GM21528 (cell line): ENCODE data around the gene CCDC57.
"Not testable (repeated sequence)": the region's sequence is repeated elsewhere in the genome, so short reads cannot be mapped to it uniquely, and the experiment has no call there.

ENCODE experiments used
- ATAC-seq: cut with Tn5 transposase; IDR thresholded peaks from one replicate; pipeline ENCODE4 v1.9.1; 2021; ENCODE audit warnings: mild to moderate bottlenecking, moderate library complexity; ENCODE audit not compliant: unreplicated experiment, low FRiP score

The CCDC57 gene

DNA sequence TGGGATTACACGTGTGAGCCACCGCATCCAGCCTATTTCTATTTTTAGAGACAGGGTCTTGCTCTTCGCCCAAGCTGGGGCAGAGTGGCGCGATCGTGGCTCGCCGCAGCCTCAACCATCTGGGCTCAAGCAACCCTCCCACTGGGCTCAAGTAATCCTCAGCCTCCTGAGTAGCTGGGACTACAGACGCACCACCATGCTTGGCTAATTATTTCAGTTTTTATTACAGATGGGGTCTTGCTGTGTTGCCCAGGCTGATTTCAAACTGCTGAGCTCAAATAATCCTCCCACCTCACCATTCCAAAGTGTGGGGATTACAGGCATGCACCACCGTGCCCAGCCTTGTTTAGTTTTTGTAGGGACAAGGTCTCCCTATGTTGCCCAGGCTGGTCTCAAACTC, 53.8 kb downstream of the CCDC57 start:
- no peak for ATAC-seq

GRCh38 chr17:82157046-82158035, 55.3 kb downstream of the CCDC57 start:
- no peak for ATAC-seq

GRCh38 chr17:82156284-82156925, 56.2 kb downstream of the CCDC57 start:
- no peak for ATAC-seq

DNA sequence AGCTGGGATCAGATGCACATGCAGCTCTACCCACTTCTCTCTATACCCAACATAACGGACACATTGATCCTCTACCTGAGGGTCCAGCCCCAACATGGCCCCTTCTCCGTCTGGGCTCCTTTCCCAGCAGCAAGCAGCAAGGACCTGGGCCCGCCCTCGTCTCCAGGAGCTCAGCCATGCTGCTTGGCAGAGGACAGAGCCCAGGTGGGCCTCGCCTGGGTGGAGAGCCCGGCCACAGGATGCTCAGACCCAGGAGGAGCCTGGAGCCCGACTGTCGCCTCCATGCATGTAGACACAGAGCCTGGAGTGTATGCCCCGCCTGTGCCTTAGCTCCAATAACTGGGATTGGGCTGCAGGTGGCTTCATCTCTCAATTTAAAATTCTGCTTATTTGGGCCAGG, 57.0 kb downstream of the CCDC57 start:
- no peak for ATAC-seq

DNA sequence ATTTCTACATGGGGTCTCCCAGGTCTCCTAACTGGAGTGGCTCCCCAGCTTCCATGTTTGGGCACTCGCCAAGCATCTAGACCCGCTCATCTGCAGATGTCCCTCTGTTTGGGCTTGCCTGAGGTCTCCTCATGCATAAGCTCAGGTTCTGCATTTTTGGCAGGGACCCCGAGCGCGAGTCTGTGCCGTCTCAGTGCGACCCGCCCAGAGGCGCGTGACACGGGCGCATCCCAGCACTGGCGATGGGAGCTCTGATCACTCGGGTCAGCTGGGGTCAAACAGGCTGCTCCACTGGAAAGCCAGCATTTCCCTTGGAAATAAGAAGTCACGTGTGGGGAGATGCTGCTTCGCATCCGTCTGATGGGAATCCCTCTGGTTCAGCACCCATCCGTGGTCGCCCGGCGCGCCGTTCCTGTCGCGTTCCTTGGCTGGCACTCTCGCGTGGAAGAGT, 57.7 kb downstream of the CCDC57 start:
- ATAC-seq: no peak

- ATAC-seq: peak; percentile 59
Observed at GRCh38 chr17:82153745-82154375, 58.8 kb downstream of the CCDC57 start.

DNA sequence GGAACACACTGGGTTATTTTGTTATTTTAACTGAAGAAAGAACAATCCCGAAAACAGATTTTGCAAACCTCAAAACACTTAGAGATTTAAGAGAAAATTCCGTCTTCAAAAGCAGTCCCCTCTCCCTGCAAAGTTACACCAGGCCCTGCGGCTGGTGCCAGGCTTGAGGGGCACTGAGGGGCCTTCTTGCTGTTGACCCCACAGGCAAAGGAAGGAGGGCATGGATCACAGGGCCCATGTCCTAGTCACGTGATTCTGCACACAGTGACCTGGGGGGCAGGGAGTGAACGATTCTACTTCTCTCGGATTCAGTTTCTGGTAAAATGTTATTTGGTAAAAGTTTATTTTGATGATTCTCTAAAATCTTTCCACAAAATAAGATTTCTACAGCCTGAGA, 59.3 kb downstream of the CCDC57 start:
- ATAC-seq: no peak

GRCh38 chr17:82152556-82153294, 59.9 kb downstream of the CCDC57 start:
- no peak for ATAC-seq

DNA sequence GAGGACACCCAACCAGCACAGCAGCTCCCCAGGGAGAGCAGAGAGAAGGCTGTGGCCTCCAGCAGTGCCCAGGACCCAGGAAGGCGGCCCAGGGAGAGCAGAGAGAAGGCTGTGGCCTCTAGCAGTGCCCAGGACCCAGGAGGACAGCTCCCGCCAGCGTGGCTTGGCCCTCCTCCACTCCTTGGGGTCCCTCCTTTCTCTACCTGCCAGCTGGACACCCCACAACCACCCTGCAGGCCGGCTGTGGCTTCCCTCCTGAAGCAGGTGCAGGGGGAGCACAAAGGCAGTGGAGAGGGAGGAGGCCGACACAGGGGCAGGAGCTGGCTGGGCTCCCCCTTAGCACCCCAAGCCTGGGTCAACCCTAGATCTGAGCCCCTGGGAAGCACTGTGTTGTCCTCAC, 60.5 kb downstream of the CCDC57 start:
- ATAC-seq: no peak

DNA sequence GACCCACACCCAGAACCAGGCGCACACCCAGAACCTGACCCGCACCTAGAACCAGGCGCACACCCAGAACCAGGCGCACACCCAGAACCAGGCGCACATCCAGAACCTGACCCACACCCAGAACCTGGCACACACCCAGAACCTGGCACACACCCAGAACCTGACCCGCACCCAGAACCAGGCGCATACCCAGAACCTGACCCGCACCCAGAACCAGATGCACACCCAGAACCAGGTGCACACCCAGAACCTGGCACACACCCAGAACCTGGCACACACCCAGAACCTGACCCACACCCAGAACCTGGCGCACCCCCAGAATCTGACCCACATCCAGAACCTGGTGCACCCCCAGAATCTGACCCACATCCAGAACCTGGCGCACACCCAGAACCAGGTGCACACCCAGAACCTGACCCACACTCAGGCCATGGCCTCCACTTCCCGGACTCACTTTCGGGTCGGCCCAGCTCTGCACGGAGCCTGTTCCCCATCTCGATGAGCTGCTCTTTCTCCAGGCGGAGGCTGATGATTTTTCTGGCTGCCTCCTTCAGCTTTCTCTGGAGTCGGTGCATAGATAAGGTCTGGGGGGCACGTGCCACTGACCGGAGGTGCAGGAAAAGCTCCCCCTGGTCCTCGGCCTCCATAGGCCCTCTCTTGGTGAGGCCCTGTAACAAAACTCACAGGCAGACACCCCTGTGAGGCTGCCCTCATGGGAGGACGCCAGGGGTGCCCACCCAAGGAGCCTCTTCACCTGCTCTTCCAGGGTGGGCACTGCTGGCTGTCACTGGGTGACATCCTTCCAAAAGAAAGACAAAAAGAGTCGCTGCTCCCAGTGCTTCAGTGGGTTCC, 61.3 kb downstream of the CCDC57 start:
- ATAC-seq: no peak

GRCh38 chr17:82149401-82150099, 63.1 kb downstream of the CCDC57 start:
- no peak for ATAC-seq

- ATAC-seq: no peak
Observed at GRCh38 chr17:82148997-82149396, 63.6 kb downstream of the CCDC57 start.

DNA sequence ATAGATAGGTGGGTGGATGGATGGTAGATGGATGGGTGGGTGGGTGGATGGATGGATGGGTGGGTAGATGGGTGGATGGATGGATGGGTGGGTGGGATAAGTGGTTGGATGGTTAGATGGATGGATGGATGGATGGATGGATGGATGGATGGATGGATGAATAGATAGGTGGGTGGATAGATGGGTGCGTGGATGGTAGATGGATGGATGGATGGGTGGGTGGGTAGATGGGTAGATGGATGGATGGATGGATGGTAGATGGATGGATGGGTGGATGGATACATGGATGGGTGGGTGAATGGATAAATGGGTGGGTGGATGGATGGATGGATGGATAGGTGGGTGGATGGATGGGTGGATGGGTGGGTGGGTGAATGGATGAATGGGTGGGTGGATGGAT, 64.6 kb downstream of the CCDC57 start:
- no peak for ATAC-seq

GRCh38 chr17:82146663-82147654, 65.7 kb downstream of the CCDC57 start:
- ATAC-seq: no peak

DNA sequence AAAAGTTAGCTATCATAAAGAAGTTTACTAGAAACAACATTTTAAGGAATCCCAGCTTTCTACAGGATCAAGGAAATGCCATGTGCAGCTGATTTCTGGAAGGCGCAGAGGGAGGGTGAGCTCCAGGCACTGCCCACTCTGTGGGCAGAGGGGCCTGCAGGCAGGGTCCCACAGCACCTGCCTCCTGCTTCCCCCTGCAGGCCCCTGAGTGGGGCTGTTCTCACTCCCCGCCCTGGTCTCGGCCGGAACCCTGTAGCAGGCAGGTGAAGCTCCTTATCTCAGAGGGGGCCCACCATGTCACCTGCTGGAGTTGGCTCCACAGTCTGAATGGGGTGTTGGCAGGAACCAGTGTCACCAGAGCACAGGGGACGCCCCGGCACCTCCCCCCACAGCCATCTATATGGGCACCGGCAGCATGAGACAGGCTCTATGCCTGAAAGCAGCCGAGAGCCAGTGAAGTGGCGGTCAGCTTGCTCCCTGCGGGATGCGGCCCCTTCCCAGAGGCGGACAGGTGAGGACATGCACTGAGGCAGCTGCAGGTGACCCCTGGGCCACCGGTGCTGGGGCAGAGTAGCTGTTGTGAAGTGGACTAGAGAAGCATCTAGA, 67.0 kb downstream of the CCDC57 start:
- no peak for ATAC-seq

- no peak for ATAC-seq
Observed at GRCh38 chr17:82143333-82143732, 69.3 kb downstream of the CCDC57 start.

- not testable (repeated sequence) for ATAC-seq
Observed at GRCh38 chr17:82139961-82140360, 72.7 kb downstream of the CCDC57 start.
